C4-2B (cell line): ENCODE measurements around the gene ILRUN.

Experiments
- ZFX ChIP-seq: fragments of 450-650 bp; IDR thresholded peaks from 2 replicates; pipeline ENCODE4 v1.6.1; 2017
- TF ChIP-seq, protein P1 (sequence below): fragments of 450-650 bp; conservative IDR thresholded peaks from 2 replicates; pipeline ENCODE4 v1.5.1; 2017; ENCODE audit warnings: mild to moderate bottlenecking

- TF ChIP-seq, protein P1, sequence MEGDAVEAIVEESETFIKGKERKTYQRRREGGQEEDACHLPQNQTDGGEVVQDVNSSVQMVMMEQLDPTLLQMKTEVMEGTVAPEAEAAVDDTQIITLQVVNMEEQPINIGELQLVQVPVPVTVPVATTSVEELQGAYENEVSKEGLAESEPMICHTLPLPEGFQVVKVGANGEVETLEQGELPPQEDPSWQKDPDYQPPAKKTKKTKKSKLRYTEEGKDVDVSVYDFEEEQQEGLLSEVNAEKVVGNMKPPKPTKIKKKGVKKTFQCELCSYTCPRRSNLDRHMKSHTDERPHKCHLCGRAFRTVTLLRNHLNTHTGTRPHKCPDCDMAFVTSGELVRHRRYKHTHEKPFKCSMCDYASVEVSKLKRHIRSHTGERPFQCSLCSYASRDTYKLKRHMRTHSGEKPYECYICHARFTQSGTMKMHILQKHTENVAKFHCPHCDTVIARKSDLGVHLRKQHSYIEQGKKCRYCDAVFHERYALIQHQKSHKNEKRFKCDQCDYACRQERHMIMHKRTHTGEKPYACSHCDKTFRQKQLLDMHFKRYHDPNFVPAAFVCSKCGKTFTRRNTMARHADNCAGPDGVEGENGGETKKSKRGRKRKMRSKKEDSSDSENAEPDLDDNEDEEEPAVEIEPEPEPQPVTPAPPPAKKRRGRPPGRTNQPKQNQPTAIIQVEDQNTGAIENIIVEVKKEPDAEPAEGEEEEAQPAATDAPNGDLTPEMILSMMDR = no peak
- no peak for TF ChIP-seq ZFX
Measured at GRCh38 chr6:34671801-34672656, 24.5 kb downstream of the ILRUN start.
